ENCODE measurements around the gene AKAP1.

The AKAP1 gene

GRCh38 chr17:57117798-57118197 is 32.8 kb downstream of the AKAP1 start:
- no peak for TF ChIP-seq CTCF (IDR thresholded peaks at IDR 0.05; ENCODE audit: unreplicated experiment in 3 of 3)
- peaks cover 10% of the 10 kb centered on the region for H3K27me3 Mint-ChIP-seq (ENCODE audit: low read depth)
- H3K27ac Mint-ChIP-seq = no peak overlapping the region
- H3K36me3 Mint-ChIP-seq (ENCODE audit: low read depth) = peaks cover 25% of the 10 kb centered on the region
- no peak overlapping the region for H3K4me3 Mint-ChIP-seq
- H3K9me3 Mint-ChIP-seq = no peaks in the 10 kb centered on the region
- H3K4me1 Mint-ChIP-seq = peaks cover 14% of the 10 kb centered on the region

GRCh38 chr17:57120814-57121213 is 35.8 kb downstream of the AKAP1 start:
- Mint-ChIP-seq H3K27me3 (ENCODE audit: low read depth) (peaks cover 12% of the 10 kb centered on the region), H3K36me3 (ENCODE audit: low read depth) (peaks cover 30% of the 10 kb centered on the region), H3K4me3 (no peak overlapping the region), H3K27ac (no peak overlapping the region), H3K4me1 (peaks cover 14% of the 10 kb centered on the region), H3K9me3 (no peaks in the 10 kb centered on the region)
- TF ChIP-seq CTCF (IDR thresholded peaks at IDR 0.05; ENCODE audit: unreplicated experiment in 3 of 3) = no peak

- H3K27me3 Mint-ChIP-seq (ENCODE audit: low read depth) = peaks cover 15% of the 10 kb centered on the region
- H3K9me3 Mint-ChIP-seq = no peaks in the 10 kb centered on the region
- H3K36me3 Mint-ChIP-seq (ENCODE audit: low read depth) = peaks cover 30% of the 10 kb centered on the region
- peaks cover 14% of the 10 kb centered on the region for H3K4me1 Mint-ChIP-seq
- no peak overlapping the region for H3K27ac Mint-ChIP-seq
- peak; percentile 62 to 66 (median 66) for TF ChIP-seq CTCF (IDR thresholded peaks at IDR 0.05; ENCODE audit: unreplicated experiment in 3 of 3)
- H3K4me3 Mint-ChIP-seq = no peak overlapping the region
These were observed 36.4 kb downstream of the AKAP1 start for GRCh38 chr17:57121308-57122042.

GRCh38 chr17:57124053-57124452 is 39.0 kb downstream of the AKAP1 start:
- Mint-ChIP-seq H3K4me1 (peaks cover 14% of the 10 kb centered on the region), H3K27me3 (ENCODE audit: low read depth) (peaks cover 22% of the 10 kb centered on the region), H3K4me3 (no peak overlapping the region), H3K9me3 (no peaks in the 10 kb centered on the region), H3K27ac (no peak overlapping the region), H3K36me3 (ENCODE audit: low read depth) (peaks cover 14% of the 10 kb centered on the region)
- no peak for TF ChIP-seq CTCF (IDR thresholded peaks at IDR 0.05; ENCODE audit: unreplicated experiment in 3 of 3)

GRCh38 chr17:57125406-57125805 is 40.4 kb downstream of the AKAP1 start:
- Mint-ChIP-seq H3K27me3 (ENCODE audit: low read depth) (peaks cover 28% of the 10 kb centered on the region), H3K27ac (no peak overlapping the region), H3K4me1 (peaks cover 14% of the 10 kb centered on the region), H3K36me3 (ENCODE audit: low read depth) (peaks cover 14% of the 10 kb centered on the region), H3K4me3 (no peak overlapping the region), H3K9me3 (no peaks in the 10 kb centered on the region)
- no peak for TF ChIP-seq CTCF (IDR thresholded peaks at IDR 0.05; ENCODE audit: unreplicated experiment in 3 of 3)

- TF ChIP-seq CTCF (IDR thresholded peaks at IDR 0.05; ENCODE audit: unreplicated experiment in 3 of 3) = no peak
- H3K27me3 Mint-ChIP-seq (ENCODE audit: low read depth) = peaks cover 31% of the 10 kb centered on the region
- peaks cover 11% of the 10 kb centered on the region for H3K4me1 Mint-ChIP-seq
- no peak overlapping the region for H3K4me3 Mint-ChIP-seq
- H3K27ac Mint-ChIP-seq = no peak overlapping the region
- H3K9me3 Mint-ChIP-seq = no peaks in the 10 kb centered on the region
- peaks cover 14% of the 10 kb centered on the region for H3K36me3 Mint-ChIP-seq (ENCODE audit: low read depth)
These were observed 40.8 kb downstream of the AKAP1 start for GRCh38 chr17:57125866-57126265.

All from nephron (organoid).